Tibial nerve (tissue), 4 donors: ENCODE data around the gene IL1A. TPM values are rescaled to one million over a fixed set of nuclear protein-coding genes. Genes with fewer than 3 reads are reported as not detected.

Experiments used
- DNase-seq, 2 donors: peaks; one replicate each; pipeline ENCODE4 v3.0.0-alpha.2; 2019; ENCODE audit warnings: low spot score in 2 of 2
- H3K27ac ChIP-seq, 4 donors: fragments of 200-600 bp; sonication (generic) in 3 of 4; one replicate each; pipeline ENCODE4 v1.5.1; 2017 to 2019; ENCODE audit warnings: mild to moderate bottlenecking in 1 of 4
- H3K27me3 ChIP-seq, 2 donors: fragments of 200-600 bp; sonication (generic) in 1 of 2; one replicate each; pipeline versions ENCODE4 v1.5.1 to v1.6.0; 2017 to 2019
- H3K36me3 ChIP-seq, 3 donors: fragments of 200-600 bp; sonication (generic); one replicate each; pipeline ENCODE4 v1.5.1; 2018 to 2019
- H3K4me1 ChIP-seq, 4 donors: fragments of 200-600 bp; sonication (generic) in 3 of 4; one replicate each; pipeline ENCODE4 v1.5.1; 2017 to 2019
- H3K4me3 ChIP-seq, 4 donors: fragments of 200-600 bp; sonication (generic) in 3 of 4; one replicate each; pipeline ENCODE4 v1.5.1; 2017 to 2019; ENCODE audit warnings: mild to moderate bottlenecking in 1 of 4, moderate library complexity in 1 of 4
- H3K9me3 ChIP-seq, 4 donors: fragments of 200-600 bp; sonication (generic) in 3 of 4; one replicate each; pipeline ENCODE4 v1.5.1; 2017 to 2019
- CTCF ChIP-seq, 5 experiments: fragments of 200-600 bp in 3 of 5; fragments of 450-650 bp in 2 of 5; sonication (generic) in 3 of 5; IDR thresholded peaks; one replicate each; pipeline ENCODE4 v1.5.1; 2016 to 2019; ENCODE audit warnings: antibody characterized with exemption in 5 of 5, mild to moderate bottlenecking in 3 of 5, moderate library complexity in 2 of 5
- EP300 ChIP-seq, 2 donors: sonication (generic); formaldehyde crosslinking; IDR thresholded peaks; one replicate each; pipeline ENCODE4 v1.6.1; 2017; ENCODE audit warnings: antibody characterized with exemption in 2 of 2, mild to moderate bottlenecking in 1 of 2
- POLR2A ChIP-seq, 2 donors: fragments of 450-650 bp; IDR thresholded peaks; one replicate each; pipeline ENCODE4 v1.6.1; 2017; ENCODE audit warnings: antibody characterized with exemption in 2 of 2, mild to moderate bottlenecking in 2 of 2, moderate library complexity in 2 of 2
- WGBS, 2 donors: methylation state at CpG; one replicate each; pipeline ENCODE4 v1.1.5; 2018; 5-methylcytosine and 5-hydroxymethylcytosine counted together
- total RNA-seq, 4 donors: library from RNA; depleted of rRNA; stranded (reverse); fragments of >200 nt; gene quantifications; one replicate each; pipeline ENCODE4 v1.1.0, GENCODE V29; 2016

Gene IL1A
- total RNA-seq, 4 donors from 2014 or later: 1.1 TPM; not detected in 3

DNA sequence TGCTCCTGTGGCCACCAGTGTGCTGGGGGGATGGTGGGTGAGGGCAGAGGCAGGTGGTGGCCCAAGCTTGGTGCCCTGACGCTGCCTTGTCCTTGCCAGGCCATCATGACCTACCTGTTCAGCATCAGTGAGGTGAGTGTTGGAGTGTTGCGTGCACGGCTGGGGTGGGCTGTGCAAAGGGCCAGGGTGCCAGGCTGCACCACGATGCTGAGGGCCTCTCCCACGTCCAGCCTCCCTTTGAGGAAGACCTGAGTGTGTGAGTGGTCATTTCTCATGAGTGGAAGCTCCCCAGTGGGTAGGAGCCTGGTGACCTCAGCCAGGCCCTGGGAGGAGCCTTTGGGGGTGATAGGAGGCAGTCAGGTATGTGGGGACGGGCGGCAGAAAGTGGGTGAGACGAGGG is 60.3 kb downstream of the IL1A start:
- no peaks in the 10 kb centered on the region for H3K27me3 ChIP-seq
- TF ChIP-seq CTCF (IDR thresholded peaks at IDR 0.05) (no peak), POLR2A (IDR thresholded peaks at IDR 0.05) (no peak), EP300 (IDR thresholded peaks at IDR 0.05) (no peak)
- WGBS, 2 donors: 85 to 97% methylated on average over 8 of the region's 8 CpGs
- DNase-seq: no peak
- H3K36me3 ChIP-seq: no peaks in the 10 kb centered on the region
- no peaks in the 10 kb centered on the region for H3K9me3 ChIP-seq
- H3K27ac ChIP-seq: no peak overlapping the region
- no peak overlapping the region for H3K4me3 ChIP-seq
- H3K4me1 ChIP-seq: peaks cover 0 to 7% (median 0%) of the 10 kb centered on the region in 4 donors

Other genes with a start within 250 kb of the IL1A start
- 10 to 100 TPM; 10.3 to 14.9 (median 12.1) TPM for gene POLR1B, start 242.0 kb downstream of the IL1A start, total RNA-seq
- 10 to 100 TPM in 3 of 4 donors, 1 to 10 TPM in 1; 4.3 to 30.6 (median 17.9) TPM for gene CHCHD5, start 199.9 kb downstream of the IL1A start, total RNA-seq
- 10 to 100 TPM; 19.3 to 50.5 (median 32.8) TPM for gene SLC20A1, start 138.6 kb downstream of the IL1A start, total RNA-seq
- not detected for gene NT5DC4, start 63.5 kb downstream of the IL1A start, total RNA-seq
- not detected for gene CKAP2L, start 19.9 kb downstream of the IL1A start, total RNA-seq
- 1 to 10 TPM in 1 of 4 donors, under 1 TPM in 2, not detected in 1; 0.22 to 2.7 (median 0.39) TPM for gene IL1B, start 52.3 kb upstream of the IL1A start, total RNA-seq
- not detected for gene IL37, start 126.7 kb upstream of the IL1A start, total RNA-seq
- not detected for gene IL36G, start 193.5 kb upstream of the IL1A start, total RNA-seq
- not detected for gene IL36A, start 221.0 kb upstream of the IL1A start, total RNA-seq